Naive thymus-derived CD8-positive, alpha-beta T cell (primary cell): Measurements from ENCODE around the gene ULK1. TPM values are rescaled to one million over a fixed set of nuclear protein-coding genes. Genes with fewer than 3 reads are reported as not detected.

ENCODE experiments used
- ATAC-seq, 2 donors: fragments of 150-1000 bp; cut with Tn5 transposase in 1 of 2; sonication (Bioruptor Pico), chemical (Tn5 transposase) in 1 of 2; 1 replicate in 1 of 2; 2 replicates in 1 of 2; pipeline ENCODE4 v1.10.0; 2021; ENCODE audit warnings: mild to moderate bottlenecking in 2 of 2, moderate library complexity in 2 of 2
- POLR2A ChIA-PET: fragments of 350-600 bp; sonication (Branson Sonifier 250); formaldehyde crosslinking; loops from one replicate; lab custom pipeline; 2021; ENCODE audit warnings: antibody characterized with exemption; lab: Charles Lee
- DNase-seq, 10 donors: peaks; one replicate each; pipeline versions ENCODE4 v3.0.0 to v3.0.0-alpha.2; 2020 to 2022
- H3K27ac Mint-ChIP-seq, 10 donors: one replicate each; pipeline ENCODE4 v1.8.0; 2020 to 2022; ENCODE audit warnings: mild to moderate bottlenecking in 10 of 10, mixed read lengths in 10 of 10, moderate library complexity in 4 of 10, inconsistent platforms in 1 of 10
- H3K27me3 Mint-ChIP-seq, 5 donors: one replicate each; pipeline ENCODE4 v1.8.0; 2021 to 2022; ENCODE audit warnings: mixed read lengths in 5 of 5
- H3K36me3 Mint-ChIP-seq, 3 donors: one replicate each; pipeline ENCODE4 v1.8.0; 2020 to 2022; ENCODE audit warnings: mixed read lengths in 3 of 3, mild to moderate bottlenecking in 2 of 3, inconsistent platforms in 1 of 3
- H3K4me1 Mint-ChIP-seq, 4 donors: one replicate each; pipeline ENCODE4 v1.8.0; 2021 to 2022; ENCODE audit warnings: mixed read lengths in 4 of 4
- H3K4me3 Mint-ChIP-seq, 10 donors: one replicate each; pipeline ENCODE4 v1.8.0; 2020 to 2022; ENCODE audit warnings: mild to moderate bottlenecking in 10 of 10, mixed read lengths in 10 of 10, moderate library complexity in 6 of 10, inconsistent platforms in 1 of 10
- H3K9me3 Mint-ChIP-seq, 9 donors: one replicate each; pipeline ENCODE4 v1.8.0; 2020 to 2022; ENCODE audit warnings: mixed read lengths in 9 of 9, mild to moderate bottlenecking in 3 of 9, inconsistent platforms in 1 of 9, moderate library complexity in 1 of 9
- polyA plus RNA-seq, 3 donors: library from polyadenylated mRNA; unstranded; fragments of 300-500 nt; fragmentation: Illumina TruSeq; gene quantifications; one replicate each; pipeline ENCODE4 v1.2.3, GENCODE V29; 2021
- total RNA-seq, 8 experiments: library from RNA in 2 of 8; stranded (reverse) in 2 of 8; gene quantifications; one replicate each; pipeline ENCODE4 v1.2.3 and lab custom pipeline; 2021 to 2026

ULK1 gene
- total and polyA plus RNA-seq, 5 experiments from 2014 or later: 0.43 to 54.4 (median 0.76) TPM

- peaks cover 0 to 69% (median 9%) of the 10 kb centered on the region in 3 donors for H3K36me3 Mint-ChIP-seq
- no peak for DNase-seq
These were observed 43.7 kb downstream of the ULK1 start for GRCh38 chr12:131938082-131938481.

DNA sequence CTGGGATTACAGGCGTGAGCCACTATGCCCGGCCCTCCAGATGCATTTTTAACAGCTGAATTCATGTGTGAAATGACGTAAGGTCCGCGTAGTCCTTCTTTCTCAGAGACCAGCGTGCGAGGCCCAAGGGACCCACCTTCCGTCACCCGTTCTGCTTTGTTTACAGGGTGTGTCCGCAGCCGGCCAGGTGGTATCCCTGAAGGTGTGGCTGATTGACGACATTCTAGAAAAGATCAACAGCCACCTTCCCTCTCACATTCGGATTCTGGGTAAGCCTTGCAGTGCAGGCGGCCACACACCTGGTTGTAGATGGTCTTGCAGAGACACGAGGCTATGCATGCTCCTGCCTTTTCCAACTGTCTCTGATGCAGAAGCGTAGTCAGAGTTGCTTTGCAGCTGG is 44.6 kb downstream of the ULK1 start:
- no peaks in the 10 kb centered on the region for H3K27me3 Mint-ChIP-seq
- ATAC-seq (no peak), DNase-seq (no peak)
- H3K9me3 Mint-ChIP-seq: no peaks in the 10 kb centered on the region
- POLR2A ChIA-PET: interaction anchor here (0.7 to 0.9 kb wide), 2 partner anchors 9 to 10 kb away, joined by 4 to 6 read pairs; partner anchors contain the start of gene PUS1
- H3K27ac Mint-ChIP-seq: peak overlapping the region in 1 of 10 donors; percentile 80
- H3K36me3 Mint-ChIP-seq: peaks cover 0 to 65% (median 13%) of the 10 kb centered on the region in 3 donors
- H3K4me1 Mint-ChIP-seq: no peaks in the 10 kb centered on the region
- H3K4me3 Mint-ChIP-seq: no peak overlapping the region

More at GRCh38 chr12:131938082-131938481, 43.7 kb downstream of the ULK1 start:
- Mint-ChIP-seq H3K27ac (peak overlapping the region in 1 of 10 donors; percentile 35), H3K9me3 (no peaks in the 10 kb centered on the region), H3K27me3 (no peaks in the 10 kb centered on the region), H3K4me3 (no peak overlapping the region), H3K4me1 (no peaks in the 10 kb centered on the region)
- POLR2A ChIA-PET: no interaction called here
- ATAC-seq: no peak

DNA sequence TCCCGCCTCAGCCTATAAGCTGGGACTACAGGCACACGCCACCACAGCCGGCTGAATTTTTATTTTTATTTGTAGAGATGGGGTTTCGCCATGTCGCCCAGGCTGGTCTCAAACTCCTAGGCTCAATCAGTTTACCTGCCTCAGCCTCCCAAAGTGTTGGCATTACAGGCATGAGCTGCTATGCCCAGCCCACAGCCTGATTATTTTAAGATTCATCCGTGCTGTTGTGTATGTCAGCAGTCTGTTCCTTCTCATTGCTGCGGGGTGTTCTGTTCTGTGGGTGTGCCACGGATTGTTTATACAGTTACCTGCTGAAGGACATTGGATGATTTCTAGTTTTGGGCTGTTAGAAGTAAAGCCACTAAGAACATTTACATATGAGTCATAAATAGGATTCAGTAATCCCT is 45.7 kb downstream of the ULK1 start:
- POLR2A ChIA-PET: no interaction called here
- DNase-seq: no peak
- Mint-ChIP-seq H3K27me3 (no peaks in the 10 kb centered on the region), H3K27ac (peak overlapping the region in 2 of 10 donors; percentile 17 to 43), H3K36me3 (peaks cover 0 to 61% (median 16%) of the 10 kb centered on the region in 3 donors), H3K9me3 (no peaks in the 10 kb centered on the region), H3K4me3 (no peak overlapping the region), H3K4me1 (no peaks in the 10 kb centered on the region)
- no peak for ATAC-seq

DNA sequence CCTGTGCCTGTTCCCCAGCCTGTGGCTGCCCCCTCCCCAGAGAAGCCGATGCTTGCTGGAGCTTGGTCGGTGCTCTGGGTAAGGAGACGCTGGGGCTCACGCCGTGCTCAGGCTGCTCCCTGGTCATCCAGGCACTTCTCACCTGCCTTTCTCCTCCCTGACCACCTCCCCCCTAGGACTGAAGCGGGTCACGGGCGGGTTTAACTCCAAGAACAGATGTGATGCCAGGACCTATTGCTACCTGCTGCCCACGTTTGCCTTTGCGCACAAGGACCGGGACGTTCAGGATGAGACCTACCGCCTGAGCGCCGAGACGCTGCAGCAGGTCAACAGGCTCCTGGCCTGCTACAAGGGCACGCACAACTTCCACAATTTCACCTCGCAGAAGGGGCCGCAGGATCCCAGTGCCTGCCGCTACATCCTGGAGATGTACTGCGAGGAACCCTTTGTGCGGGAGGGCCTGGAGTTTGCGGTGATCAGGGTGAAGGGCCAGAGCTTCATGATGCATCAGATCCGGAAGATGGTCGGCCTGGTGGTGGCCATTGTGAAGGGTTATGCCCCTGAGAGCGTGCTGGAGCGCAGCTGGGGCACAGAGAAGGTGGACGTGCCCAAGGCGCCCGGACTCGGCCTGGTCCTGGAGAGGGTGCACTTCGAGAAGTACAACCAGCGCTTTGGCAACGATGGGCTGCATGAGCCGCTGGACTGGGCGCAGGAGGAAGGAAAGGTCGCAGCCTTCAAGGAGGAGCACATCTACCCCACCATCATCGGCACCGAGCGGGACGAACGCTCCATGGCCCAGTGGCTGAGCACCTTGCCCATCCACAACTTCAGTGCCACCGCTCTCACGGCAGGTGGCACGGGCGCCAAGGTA is 46.9 kb downstream of the ULK1 start:
- Mint-ChIP-seq H3K4me1 (no peaks in the 10 kb centered on the region), H3K27me3 (no peaks in the 10 kb centered on the region), H3K36me3 (peaks cover 0 to 55% (median 17%) of the 10 kb centered on the region in 3 donors), H3K9me3 (no peaks in the 10 kb centered on the region), H3K27ac (peak overlapping the region in 2 of 10 donors; percentile 25 to 65), H3K4me3 (no peak overlapping the region)
- POLR2A ChIA-PET: no interaction called here
- no peak for DNase-seq
- ATAC-seq: no peak

DNA sequence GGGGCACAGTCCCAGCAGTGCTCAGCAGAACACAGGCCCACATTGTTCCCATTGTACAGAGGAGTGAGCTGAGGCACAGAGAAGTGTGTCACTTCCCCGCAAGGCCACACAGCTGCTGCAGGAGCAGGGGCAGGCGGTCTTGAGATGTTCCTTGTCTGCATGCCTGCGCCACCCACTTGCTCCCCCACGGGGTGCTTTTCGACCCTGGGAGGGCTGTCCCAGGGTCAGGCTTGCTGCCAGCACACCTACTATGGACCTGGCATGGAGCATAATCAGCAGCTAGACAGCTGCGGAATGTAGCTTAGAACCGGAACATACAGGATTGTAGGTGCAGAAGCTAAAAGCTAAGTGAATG is 47.5 kb downstream of the ULK1 start:
- Mint-ChIP-seq H3K27ac (no peak overlapping the region), H3K4me3 (no peak overlapping the region), H3K27me3 (no peaks in the 10 kb centered on the region), H3K4me1 (no peaks in the 10 kb centered on the region), H3K9me3 (no peaks in the 10 kb centered on the region), H3K36me3 (peaks cover 0 to 51% (median 17%) of the 10 kb centered on the region in 3 donors)
- ATAC-seq: no peak
- POLR2A ChIA-PET: interaction anchor here (0.5 to 1.0 kb wide), 2 partner anchors 10 to 17 kb away, joined by 3 read pairs; no protein-coding TSS in a partner anchor
- DNase-seq: no peak

- no peaks in the 10 kb centered on the region for H3K9me3 Mint-ChIP-seq
- ATAC-seq (no peak), DNase-seq (no peak)
- no peak overlapping the region for H3K4me3 Mint-ChIP-seq
- H3K36me3 Mint-ChIP-seq: peaks cover 0 to 47% (median 17%) of the 10 kb centered on the region in 3 donors
- H3K27me3 Mint-ChIP-seq: no peaks in the 10 kb centered on the region
- no peak overlapping the region for H3K27ac Mint-ChIP-seq
- peaks cover 3 to 5% (median 5%) of the 10 kb centered on the region in 4 donors for H3K4me1 Mint-ChIP-seq
- POLR2A ChIA-PET: interaction anchor here (1.0 kb wide), 1 partner anchor 18 kb away, joined by 3 read pairs; no protein-coding TSS in a partner anchor
These were observed 48.2 kb downstream of the ULK1 start for GRCh38 chr12:131942671-131943070.

GRCh38 chr12:131943389-131943788 is 49.0 kb downstream of the ULK1 start:
- no peak for ATAC-seq
- H3K4me3 Mint-ChIP-seq: no peak overlapping the region
- H3K9me3 Mint-ChIP-seq: no peaks in the 10 kb centered on the region
- peaks cover 0 to 41% (median 17%) of the 10 kb centered on the region in 3 donors for H3K36me3 Mint-ChIP-seq
- DNase-seq: no peak
- H3K27ac Mint-ChIP-seq: no peak overlapping the region
- H3K27me3 Mint-ChIP-seq: no peaks in the 10 kb centered on the region
- peaks cover 7 to 12% (median 11%) of the 10 kb centered on the region in 4 donors for H3K4me1 Mint-ChIP-seq
- POLR2A ChIA-PET: no interaction called here

GRCh38 chr12:131943876-131944275 is 49.5 kb downstream of the ULK1 start:
- POLR2A ChIA-PET: interaction anchor here (0.7 kb wide), 2 partner anchors 13 to 320 kb away, joined by 4 read pairs; no protein-coding TSS in a partner anchor
- H3K9me3 Mint-ChIP-seq: no peaks in the 10 kb centered on the region
- DNase-seq (no peak), ATAC-seq (no peak)
- no peak overlapping the region for H3K27ac Mint-ChIP-seq
- H3K4me3 Mint-ChIP-seq: no peak overlapping the region
- peaks cover 0 to 41% (median 16%) of the 10 kb centered on the region in 3 donors for H3K36me3 Mint-ChIP-seq
- peaks cover 10 to 17% (median 16%) of the 10 kb centered on the region in 4 donors for H3K4me1 Mint-ChIP-seq
- H3K27me3 Mint-ChIP-seq: no peaks in the 10 kb centered on the region

GRCh38 chr12:131944601-131945251 is 50.3 kb downstream of the ULK1 start:
- Mint-ChIP-seq H3K36me3 (peaks cover 0 to 34% (median 15%) of the 10 kb centered on the region in 3 donors), H3K27ac (peak overlapping the region in 2 of 10 donors; percentile 57 to 89), H3K4me3 (no peak overlapping the region), H3K27me3 (no peaks in the 10 kb centered on the region), H3K9me3 (no peaks in the 10 kb centered on the region), H3K4me1 (peaks cover 10 to 23% (median 19%) of the 10 kb centered on the region in 4 donors)
- ATAC-seq (no peak), DNase-seq (no peak)
- POLR2A ChIA-PET: interaction anchor here (0.7 to 1.7 kb wide), 3 partner anchors 14 to 15 kb away, joined by 3 to 5 read pairs (median 4); no protein-coding TSS in a partner anchor

DNA sequence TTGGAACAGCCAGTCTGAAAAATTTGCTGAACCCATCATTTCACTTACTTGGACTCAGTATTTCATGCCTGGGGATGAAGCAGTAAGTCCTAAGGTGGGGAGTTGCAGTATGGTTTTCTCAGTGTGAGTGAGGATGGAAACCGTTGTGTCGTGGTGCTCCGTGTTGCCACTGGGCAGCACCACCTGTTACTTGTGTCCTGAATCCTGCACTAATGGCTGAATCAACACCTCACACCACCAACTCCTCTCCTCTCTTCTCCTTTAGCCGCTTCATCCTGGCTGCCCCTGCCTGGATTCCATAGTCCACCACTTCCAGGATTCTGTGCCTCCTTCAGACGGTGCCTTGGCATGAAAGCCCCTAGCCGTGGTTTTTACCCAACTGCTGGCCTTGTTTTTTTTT is 52.3 kb downstream of the ULK1 start:
- no peak for DNase-seq
- ATAC-seq: no peak
- Mint-ChIP-seq H3K9me3 (no peaks in the 10 kb centered on the region), H3K36me3 (peaks cover 0 to 17% (median 15%) of the 10 kb centered on the region in 3 donors), H3K4me3 (no peak overlapping the region), H3K4me1 (peaks cover 10 to 36% (median 23%) of the 10 kb centered on the region in 4 donors), H3K27ac (peak overlapping the region in 3 of 10 donors; percentile 49 to 63 (median 56)), H3K27me3 (no peaks in the 10 kb centered on the region)
- POLR2A ChIA-PET: interaction anchor here (0.6 to 1.7 kb wide), 2 partner anchors 17 to 27 kb away, joined by 5 read pairs; no protein-coding TSS in a partner anchor

DNA sequence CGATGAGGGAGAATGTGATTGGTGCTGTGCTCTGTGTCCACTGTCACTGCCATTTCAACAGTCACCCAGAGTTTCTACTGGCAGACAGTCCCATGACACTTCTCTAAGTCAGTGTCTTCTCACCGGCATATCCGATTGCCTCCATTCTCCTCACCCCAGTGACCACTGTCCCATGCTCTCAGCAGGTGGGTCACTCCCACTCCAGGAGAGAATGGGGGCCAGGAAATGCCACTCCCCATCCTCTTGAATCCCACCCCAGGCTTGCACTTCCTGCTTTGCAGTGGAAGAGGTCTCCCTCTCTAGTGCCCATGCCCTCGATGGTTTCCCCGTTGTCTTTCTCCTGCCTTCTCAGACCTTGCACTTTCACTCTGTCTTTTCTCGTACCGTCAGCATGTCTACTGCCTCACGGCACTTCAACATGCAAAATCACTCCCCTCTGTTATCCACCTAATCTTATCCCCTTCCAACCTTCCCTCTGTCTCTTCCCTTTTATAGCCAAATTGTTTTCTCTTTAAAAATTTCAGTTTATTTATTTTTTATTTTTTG is 53.1 kb downstream of the ULK1 start:
- H3K27ac Mint-ChIP-seq: peak overlapping the region; percentile 64 to 95 (median 90)
- peak overlapping the region in 1 of 10 donors; percentile 83 for H3K4me3 Mint-ChIP-seq
- DNase-seq: no peak
- peaks cover 0 to 12% (median 11%) of the 10 kb centered on the region in 3 donors for H3K36me3 Mint-ChIP-seq
- H3K9me3 Mint-ChIP-seq: no peaks in the 10 kb centered on the region
- no peak for ATAC-seq
- H3K4me1 Mint-ChIP-seq: peaks cover 11 to 39% (median 26%) of the 10 kb centered on the region in 4 donors
- H3K27me3 Mint-ChIP-seq: no peaks in the 10 kb centered on the region
- POLR2A ChIA-PET: no interaction called here

- Mint-ChIP-seq H3K36me3 (peaks cover 0 to 14% (median 12%) of the 10 kb centered on the region in 3 donors), H3K27ac (peak overlapping the region; percentile 76 to 95 (median 93)), H3K4me3 (peak overlapping the region; percentile 56 to 89 (median 81)), H3K9me3 (no peaks in the 10 kb centered on the region), H3K27me3 (no peaks in the 10 kb centered on the region), H3K4me1 (peaks cover 17 to 45% (median 33%) of the 10 kb centered on the region in 4 donors)
- ATAC-seq (no peak), DNase-seq (peak in 2 of 10 donors; percentile 10 to 21)
- POLR2A ChIA-PET: interaction anchor here (1.0 to 3.3 kb wide), 2 partner anchors 9 to 19 kb away, joined by 4 to 42 read pairs; partner anchors contain the start of gene PUS1
These were observed 53.8 kb downstream of the ULK1 start for GRCh38 chr12:131948166-131948712.
